Measurements from ENCODE around the gene PFN2. TPM values are rescaled to one million over a fixed set of nuclear protein-coding genes. Genes with fewer than 3 reads are reported as not detected.
"Not testable (repeated sequence)": the region's sequence is repeated elsewhere in the genome, so short reads cannot be mapped to it uniquely, and the experiment has no call there.

Gene PFN2
- total RNA-seq, 1 donor from 2014 or later, result 19.3 TPM

GRCh38 chr3:149990423-149990948, 19.8 kb upstream of the PFN2 start:
- TF ChIP-seq CTCF (IDR thresholded peaks at IDR 0.05), result no peak
- H3K27ac ChIP-seq, result peak overlapping the region; percentile 44 to 47

GRCh38 chr3:149989307-149989706, 18.6 kb upstream of the PFN2 start:
- Histone ChIP-seq H3K9me3 (peaks cover 2 to 4% of the 10 kb centered on the region in 2 donors), H3K27ac (peak overlapping the region; percentile 44 to 47), H3K4me1 (peaks cover 0 to 9% of the 10 kb centered on the region in 2 donors), H3K27me3 (no peaks in the 10 kb centered on the region), H3K4me3 (no peak overlapping the region), H3K36me3 (no peaks in the 10 kb centered on the region)
- no peak for DNase-seq (ENCODE audit: low spot score in 2 of 2)
- intact Hi-C loops (cut with DNase I), result no loop called here
- TF ChIP-seq CTCF (IDR thresholded peaks at IDR 0.05), result no peak

More at GRCh38 chr3:149990423-149990948, 19.8 kb upstream of the PFN2 start:
- intact Hi-C loops (cut with DNase I), result no loop called here
- H3K4me3 ChIP-seq, result no peak overlapping the region
- no peak for DNase-seq (ENCODE audit: low spot score in 2 of 2)
- peaks cover 9 to 16% of the 10 kb centered on the region in 2 donors for H3K9me3 ChIP-seq
- peaks cover 0 to 9% of the 10 kb centered on the region in 2 donors for H3K4me1 ChIP-seq
- no peaks in the 10 kb centered on the region for H3K36me3 ChIP-seq
- H3K27me3 ChIP-seq, result no peaks in the 10 kb centered on the region

- H3K27me3 ChIP-seq, result no peaks in the 10 kb centered on the region
- H3K27ac ChIP-seq, result no peak overlapping the region
- H3K4me1 ChIP-seq, result peaks cover 0 to under 1% of the 10 kb centered on the region in 2 donors
- no peak overlapping the region for H3K4me3 ChIP-seq
- TF ChIP-seq CTCF (IDR thresholded peaks at IDR 0.05), result no peak
- DNase-seq (ENCODE audit: low spot score in 2 of 2), result no peak
- intact Hi-C loops (cut with DNase I), result no loop called here
- H3K36me3 ChIP-seq, result no peaks in the 10 kb centered on the region
- no peaks in the 10 kb centered on the region for H3K9me3 ChIP-seq
Observed at GRCh38 chr3:149983628-149984027, 12.9 kb upstream of the PFN2 start.

GRCh38 chr3:149983053-149983452, 12.4 kb upstream of the PFN2 start:
- H3K4me3 ChIP-seq; intact Hi-C loops (cut with DNase I); H3K36me3 ChIP-seq: not testable (repeated sequence)

GRCh38 chr3:149981979-149982378, 11.3 kb upstream of the PFN2 start:
- H3K4me3 ChIP-seq; H3K9me3 ChIP-seq; H3K27ac ChIP-seq; H3K27me3 ChIP-seq; DNase-seq (ENCODE audit: low spot score in 2 of 2); H3K36me3 ChIP-seq; intact Hi-C loops (cut with DNase I): not testable (repeated sequence)
- H3K4me1 ChIP-seq, result peaks cover 5 to 11% of the 10 kb centered on the region in 2 donors

More at GRCh38 chr3:149983053-149983452, 12.4 kb upstream of the PFN2 start:
- H3K4me1 ChIP-seq; H3K27ac ChIP-seq; DNase-seq (ENCODE audit: low spot score in 2 of 2); H3K27me3 ChIP-seq; H3K9me3 ChIP-seq: not testable (repeated sequence)

GRCh38 chr3:149977386-149977785, 6.7 kb upstream of the PFN2 start:
- peak overlapping the region; percentile 78 to 82 for H3K27ac ChIP-seq
- H3K4me1 ChIP-seq, result peaks cover 5 to 26% of the 10 kb centered on the region in 2 donors
- no peaks in the 10 kb centered on the region for H3K36me3 ChIP-seq
- DNase-seq (ENCODE audit: low spot score in 2 of 2), result no peak
- no peak for TF ChIP-seq CTCF (IDR thresholded peaks at IDR 0.05)
- H3K4me3 ChIP-seq, result peak overlapping the region in 1 of 2 donors; percentile 5
- H3K27me3 ChIP-seq, result no peaks in the 10 kb centered on the region
- intact Hi-C loops (cut with DNase I), result no loop called here
- H3K9me3 ChIP-seq, result no peaks in the 10 kb centered on the region

GRCh38 chr3:149975919-149976318, 5.2 kb upstream of the PFN2 start:
- no peak overlapping the region for H3K4me3 ChIP-seq
- intact Hi-C loops (cut with DNase I), result no loop called here
- H3K9me3 ChIP-seq, result no peaks in the 10 kb centered on the region
- DNase-seq (ENCODE audit: low spot score in 2 of 2), result no peak
- peaks cover 5 to 29% of the 10 kb centered on the region in 2 donors for H3K4me1 ChIP-seq
- H3K27ac ChIP-seq, result peak overlapping the region; percentile 78 to 82
- TF ChIP-seq CTCF (IDR thresholded peaks at IDR 0.05), result no peak
- no peaks in the 10 kb centered on the region for H3K27me3 ChIP-seq
- H3K36me3 ChIP-seq, result no peaks in the 10 kb centered on the region
